OCI-LY1 (cell line): ENCODE data around the gene SLC23A2.

ENCODE experiments used
- H2AFZ ChIP-seq: fragments of 200-600 bp; sonication (generic), shearing (Covaris generic); 2 replicates; pipeline ENCODE4 v1.6.0; 2014; ENCODE audit warnings: antibody characterized with exemption, mild to moderate bottlenecking, low read length
- H3F3A ChIP-seq: fragments of 200-600 bp; sonication (generic), shearing (Covaris generic); 2 replicates; pipeline ENCODE4 v1.6.0; 2014; ENCODE audit warnings: mild to moderate bottlenecking, antibody characterized with exemption, low read length, moderate library complexity; ENCODE audit not compliant: insufficient read depth
- H3K27ac ChIP-seq: fragments of 200-600 bp; sonication (generic); 2 replicates; pipeline ENCODE4 v1.5.1; 2014; ENCODE audit warnings: low read length, mixed run types, mild to moderate bottlenecking, low read depth; ENCODE audit not compliant: poor library complexity, severe bottlenecking
- H3K27me3 ChIP-seq: fragments of 200-600 bp; sonication (generic); 2 replicates; pipeline ENCODE4 v1.6.0; 2014; ENCODE audit warnings: antibody characterized with exemption, mild to moderate bottlenecking, low read length, moderate library complexity; ENCODE audit not compliant: insufficient read depth
- H3K36me3 ChIP-seq: fragments of 200-600 bp; sonication (generic); 2 replicates; pipeline ENCODE4 v1.6.1; 2014; ENCODE audit warnings: mild to moderate bottlenecking, antibody characterized with exemption, low read length, moderate library complexity, mixed read lengths; ENCODE audit not compliant: insufficient read depth
- H3K4me1 ChIP-seq: fragments of 200-600 bp; sonication (generic); 2 replicates; pipeline ENCODE4 v1.5.1; 2014; ENCODE audit warnings: mild to moderate bottlenecking, low read length, moderate library complexity; ENCODE audit not compliant: insufficient read depth, severe bottlenecking
- H3K4me2 ChIP-seq: fragments of 200-600 bp; sonication (generic), shearing (Covaris generic); 2 replicates; pipeline ENCODE4 v1.6.1; 2014; ENCODE audit warnings: low read length
- H3K4me3 ChIP-seq: fragments of 200-600 bp; sonication (generic); 2 replicates; pipeline ENCODE4 v1.5.1; 2014; ENCODE audit warnings: low read length, low read depth, mild to moderate bottlenecking, mixed read lengths; ENCODE audit not compliant: poor library complexity, severe bottlenecking
- H3K79me2 ChIP-seq: fragments of 200-600 bp; shearing (Covaris generic); 2 replicates; pipeline ENCODE4 v1.6.1; 2016; ENCODE audit warnings: mixed run types, low read length, mixed read lengths; ENCODE audit not compliant: insufficient read depth
- H3K9ac ChIP-seq: fragments of 200-600 bp; sonication (generic), shearing (Covaris generic); 2 replicates; pipeline ENCODE4 v1.6.1; 2014; ENCODE audit warnings: mild to moderate bottlenecking, low read length, mixed read lengths
- H3K9me2 ChIP-seq: fragments of 200-600 bp; sonication (generic), shearing (Covaris generic); 2 replicates; pipeline ENCODE4 v1.6.1; 2014; ENCODE audit warnings: low read depth, mild to moderate bottlenecking, low read length, mixed read lengths
- H3K9me3 ChIP-seq: fragments of 200-600 bp; shearing (Covaris generic); 2 replicates; pipeline ENCODE4 v1.6.1; 2014; ENCODE audit warnings: low read length, mixed read lengths
- H4K20me1 ChIP-seq: fragments of 200-600 bp; sonication (generic), shearing (Covaris generic); 2 replicates; pipeline ENCODE4 v1.6.0; 2016; ENCODE audit warnings: mild to moderate bottlenecking, low read length; ENCODE audit not compliant: insufficient read depth
- EZH2 ChIP-seq: fragments of 200-600 bp; sonication (generic), shearing (Covaris generic); IDR thresholded peaks from 2 replicates; pipeline ENCODE4 v1.8.0; 2017; ENCODE audit warnings: borderline replicate concordance, mixed run types, mild to moderate bottlenecking, antibody characterized with exemption, low read length, moderate library complexity, mixed read lengths
- TF ChIP-seq, protein P1 (sequence below): fragments of 200-600 bp; sonication (generic), shearing (Covaris generic); IDR thresholded peaks from 2 replicates; pipeline ENCODE4 v1.5.1; 2017; ENCODE audit warnings: mild to moderate bottlenecking, antibody characterized with exemption, low read length, moderate library complexity, mixed read lengths

The SLC23A2 gene

DNA sequence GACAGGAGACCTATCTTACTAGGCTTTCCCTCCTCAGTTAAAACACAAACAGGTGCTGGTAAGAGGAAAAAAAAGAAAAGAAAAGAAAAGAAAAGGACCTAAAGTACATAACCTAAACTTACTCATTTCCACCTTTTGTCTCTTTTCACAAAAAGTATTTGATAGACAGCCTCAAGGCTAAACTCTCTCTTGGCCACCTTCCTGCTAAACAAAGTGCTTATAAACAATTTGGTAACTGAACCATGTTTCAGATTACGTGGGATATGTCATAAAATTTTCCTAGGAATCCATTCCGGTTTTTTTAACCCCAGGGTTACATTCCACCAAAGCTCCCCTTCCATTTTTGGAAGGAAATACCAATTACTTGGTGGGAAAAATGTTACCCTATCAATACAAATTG lies 170.6 kb downstream of the SLC23A2 start:
- no peak overlapping the region for H3K4me3 ChIP-seq
- H3K27ac ChIP-seq, result no peak overlapping the region
- TF ChIP-seq, protein P1, sequence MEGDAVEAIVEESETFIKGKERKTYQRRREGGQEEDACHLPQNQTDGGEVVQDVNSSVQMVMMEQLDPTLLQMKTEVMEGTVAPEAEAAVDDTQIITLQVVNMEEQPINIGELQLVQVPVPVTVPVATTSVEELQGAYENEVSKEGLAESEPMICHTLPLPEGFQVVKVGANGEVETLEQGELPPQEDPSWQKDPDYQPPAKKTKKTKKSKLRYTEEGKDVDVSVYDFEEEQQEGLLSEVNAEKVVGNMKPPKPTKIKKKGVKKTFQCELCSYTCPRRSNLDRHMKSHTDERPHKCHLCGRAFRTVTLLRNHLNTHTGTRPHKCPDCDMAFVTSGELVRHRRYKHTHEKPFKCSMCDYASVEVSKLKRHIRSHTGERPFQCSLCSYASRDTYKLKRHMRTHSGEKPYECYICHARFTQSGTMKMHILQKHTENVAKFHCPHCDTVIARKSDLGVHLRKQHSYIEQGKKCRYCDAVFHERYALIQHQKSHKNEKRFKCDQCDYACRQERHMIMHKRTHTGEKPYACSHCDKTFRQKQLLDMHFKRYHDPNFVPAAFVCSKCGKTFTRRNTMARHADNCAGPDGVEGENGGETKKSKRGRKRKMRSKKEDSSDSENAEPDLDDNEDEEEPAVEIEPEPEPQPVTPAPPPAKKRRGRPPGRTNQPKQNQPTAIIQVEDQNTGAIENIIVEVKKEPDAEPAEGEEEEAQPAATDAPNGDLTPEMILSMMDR, result no peak
- TF ChIP-seq EZH2, result no peak
- H3K9ac ChIP-seq, result no peak overlapping the region
- no peaks in the 10 kb centered on the region for H4K20me1 ChIP-seq
- H3K36me3 ChIP-seq, result no peaks in the 10 kb centered on the region; the same call in 1 of the 2 replicates
- no peaks in the 10 kb centered on the region for H3K27me3 ChIP-seq
- H3K4me1 ChIP-seq, result peaks cover 6% of the 10 kb centered on the region
- H3K9me2 ChIP-seq, result no peaks in the 10 kb centered on the region
- no peak overlapping the region for H3K4me2 ChIP-seq
- no peaks in the 10 kb centered on the region for H3K9me3 ChIP-seq
- H3F3A ChIP-seq, result no peaks in the 10 kb centered on the region
- no peak overlapping the region for H2AFZ ChIP-seq
- H3K79me2 ChIP-seq, result no peaks in the 10 kb centered on the region

DNA sequence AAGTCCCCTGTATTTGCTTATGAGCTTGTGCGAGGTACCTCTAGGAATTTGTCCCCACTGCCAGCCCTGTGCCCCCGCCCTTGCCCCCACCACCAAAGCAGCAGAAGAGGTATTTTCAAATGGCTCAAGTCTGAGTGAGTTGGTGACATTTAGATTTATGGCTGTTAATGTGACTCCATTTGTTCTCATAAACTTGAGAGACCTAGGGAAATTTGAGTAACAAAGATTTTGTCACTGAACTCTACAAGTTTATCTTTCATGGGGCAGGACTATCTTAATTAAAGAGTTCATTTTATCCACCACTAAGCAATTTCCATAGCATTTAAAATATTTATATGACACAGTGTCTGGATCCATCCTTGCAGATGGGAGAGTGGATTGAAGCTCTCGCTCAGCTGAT lies 171.1 kb downstream of the SLC23A2 start:
- Histone ChIP-seq H4K20me1 (no peaks in the 10 kb centered on the region), H3K9me2 (no peaks in the 10 kb centered on the region), H3K4me3 (no peak overlapping the region), H3K27me3 (no peaks in the 10 kb centered on the region), H3K9ac (no peak overlapping the region), H3K79me2 (no peaks in the 10 kb centered on the region), H3F3A (no peaks in the 10 kb centered on the region), H3K36me3 (no peaks in the 10 kb centered on the region; the same call in 1 of the 2 replicates), H3K4me2 (no peak overlapping the region), H3K4me1 (peaks cover 6% of the 10 kb centered on the region), H2AFZ (no peak overlapping the region), H3K27ac (no peak overlapping the region), H3K9me3 (no peaks in the 10 kb centered on the region)
- TF ChIP-seq, protein P1, result no peak
- no peak for TF ChIP-seq EZH2

DNA sequence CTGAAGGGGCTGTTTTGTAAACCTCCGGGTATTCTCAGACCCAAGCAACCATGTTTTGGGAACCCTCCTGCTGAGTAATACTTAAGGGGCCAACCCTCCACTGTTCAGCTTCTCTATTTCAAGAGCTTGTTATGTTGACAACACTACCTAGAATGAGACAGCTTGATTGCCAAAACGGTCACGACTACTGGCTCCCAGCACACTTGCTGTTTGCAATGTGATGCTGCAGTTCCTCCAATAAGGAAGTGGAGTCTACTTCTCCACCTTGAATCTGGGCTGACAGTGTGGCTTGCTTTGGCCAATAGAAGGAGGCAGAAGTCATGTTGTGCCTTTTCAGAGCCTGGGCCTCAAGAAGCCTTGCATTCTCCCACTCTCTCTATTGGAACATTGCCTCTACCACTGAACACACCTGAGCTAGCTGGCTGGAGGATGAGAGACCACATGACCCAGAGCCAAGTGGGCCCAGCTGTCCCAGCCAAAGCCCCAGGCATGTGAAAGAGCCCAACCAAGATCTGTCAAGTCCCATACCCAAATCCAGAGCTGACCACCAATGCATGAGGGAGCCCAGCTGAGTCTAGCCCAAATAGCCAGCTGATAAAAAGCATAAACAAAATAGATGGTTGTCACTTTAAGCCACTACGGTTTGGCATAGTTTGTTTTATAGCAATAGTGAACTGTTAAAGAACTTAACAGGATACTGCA lies 171.6 kb downstream of the SLC23A2 start:
- H2AFZ ChIP-seq, result no peak overlapping the region
- H3K9me2 ChIP-seq, result no peaks in the 10 kb centered on the region
- H3K4me3 ChIP-seq, result no peak overlapping the region

More for the DNA sequence above, 171.6 kb downstream of the SLC23A2 start:
- no peaks in the 10 kb centered on the region for H4K20me1 ChIP-seq
- no peak overlapping the region for H3K9ac ChIP-seq
- TF ChIP-seq, protein P1, result no peak
- no peak for TF ChIP-seq EZH2
- H3K4me2 ChIP-seq, result no peak overlapping the region
- H3K27me3 ChIP-seq, result no peaks in the 10 kb centered on the region
- no peaks in the 10 kb centered on the region; the same call in 1 of the 2 replicates for H3K36me3 ChIP-seq
- no peaks in the 10 kb centered on the region for H3F3A ChIP-seq
- no peaks in the 10 kb centered on the region for H3K79me2 ChIP-seq
- H3K27ac ChIP-seq, result no peak overlapping the region
- H3K9me3 ChIP-seq, result no peaks in the 10 kb centered on the region
- H3K4me1 ChIP-seq, result peaks cover 6% of the 10 kb centered on the region
